ENCODE measurements around the gene MNT. TPM values are rescaled to one million over a fixed set of nuclear protein-coding genes. Genes with fewer than 3 reads are reported as not detected.
"Not testable (repeated sequence)": the region's sequence is repeated elsewhere in the genome, so short reads cannot be mapped to it uniquely, and the experiment has no call there.

Gene MNT
- 14.9 TPM for polyA plus RNA-seq (2012; ENCODE audit: insufficient read depth, insufficient read length)

GRCh38 chr17:2400877-2401425 is at the start of gene MNT:
MNT (minus strand) TSS chr17:2401060; CDS start chr17:2400712, 348 bp downstream.
- DNase-seq (ENCODE audit: low read depth, low spot score), result peak; percentile 86
- H3K4me3 ChIP-seq (ENCODE audit: low read length), result peak within 1 kb of the TSS; percentile 86

GRCh38 chr17:2450016-2450650 is 49.3 kb upstream of the MNT start:
- no peak for DNase-seq (ENCODE audit: low read depth, low spot score)
- no peak overlapping the region for H3K4me3 ChIP-seq (ENCODE audit: low read length)

- DNase-seq (ENCODE audit: low read depth, low spot score), result no peak
- H3K4me3 ChIP-seq (ENCODE audit: low read length), result no peak overlapping the region
Measured at GRCh38 chr17:2449486-2449885, 48.6 kb upstream of the MNT start.

GRCh38 chr17:2447479-2447878 is 46.6 kb upstream of the MNT start:
- DNase-seq (ENCODE audit: low read depth, low spot score), result not testable (repeated sequence)

GRCh38 chr17:2445638-2446037 is 44.8 kb upstream of the MNT start:
- no peak overlapping the region for H3K4me3 ChIP-seq (ENCODE audit: low read length)
- no peak for DNase-seq (ENCODE audit: low read depth, low spot score)

More at GRCh38 chr17:2447479-2447878, 46.6 kb upstream of the MNT start:
- H3K4me3 ChIP-seq (ENCODE audit: low read length), result not testable (repeated sequence)

- no peak overlapping the region for H3K4me3 ChIP-seq (ENCODE audit: low read length)
- no peak for DNase-seq (ENCODE audit: low read depth, low spot score)
Measured at GRCh38 chr17:2444382-2444781, 43.5 kb upstream of the MNT start.

- no peak for DNase-seq (ENCODE audit: low read depth, low spot score)
- no peak overlapping the region for H3K4me3 ChIP-seq (ENCODE audit: low read length)
Measured at GRCh38 chr17:2442166-2442565, 41.3 kb upstream of the MNT start.

GRCh38 chr17:2440930-2441329 is 40.1 kb upstream of the MNT start:
- no peak for DNase-seq (ENCODE audit: low read depth, low spot score)
- no peak overlapping the region for H3K4me3 ChIP-seq (ENCODE audit: low read length)

- not testable (repeated sequence) for DNase-seq (ENCODE audit: low read depth, low spot score); H3K4me3 ChIP-seq (ENCODE audit: low read length)
Measured at GRCh38 chr17:2439997-2440396, 39.1 kb upstream of the MNT start.

GRCh38 chr17:2438823-2439222 is 38.0 kb upstream of the MNT start:
- DNase-seq (ENCODE audit: low read depth, low spot score), result no peak
- no peak overlapping the region for H3K4me3 ChIP-seq (ENCODE audit: low read length)

GRCh38 chr17:2436316-2436905 is 35.6 kb upstream of the MNT start:
- no peak overlapping the region for H3K4me3 ChIP-seq (ENCODE audit: low read length)
- no peak for DNase-seq (ENCODE audit: low read depth, low spot score)

GRCh38 chr17:2435862-2436261 is 35.0 kb upstream of the MNT start:
- H3K4me3 ChIP-seq (ENCODE audit: low read length), result no peak overlapping the region

GRCh38 chr17:2435181-2435741 is 34.4 kb upstream of the MNT start:
- no peak overlapping the region for H3K4me3 ChIP-seq (ENCODE audit: low read length)
- DNase-seq (ENCODE audit: low read depth, low spot score), result no peak

More at GRCh38 chr17:2435862-2436261, 35.0 kb upstream of the MNT start:
- no peak for DNase-seq (ENCODE audit: low read depth, low spot score)

GRCh38 chr17:2433696-2434095 is 32.8 kb upstream of the MNT start:
- no peak overlapping the region for H3K4me3 ChIP-seq (ENCODE audit: low read length)
- no peak for DNase-seq (ENCODE audit: low read depth, low spot score)

- no peak for DNase-seq (ENCODE audit: low read depth, low spot score)
- no peak overlapping the region for H3K4me3 ChIP-seq (ENCODE audit: low read length)
Measured at GRCh38 chr17:2427910-2428309, 27.1 kb upstream of the MNT start.

GRCh38 chr17:2427215-2427614 is 26.4 kb upstream of the MNT start:
- DNase-seq (ENCODE audit: low read depth, low spot score), result no peak
- H3K4me3 ChIP-seq (ENCODE audit: low read length), result no peak overlapping the region

GRCh38 chr17:2423271-2423670 is 22.4 kb upstream of the MNT start:
- no peak overlapping the region for H3K4me3 ChIP-seq (ENCODE audit: low read length)
- no peak for DNase-seq (ENCODE audit: low read depth, low spot score)

- no peak overlapping the region for H3K4me3 ChIP-seq (ENCODE audit: low read length)
- DNase-seq (ENCODE audit: low read depth, low spot score), result no peak
Measured at GRCh38 chr17:2421315-2422147, 20.7 kb upstream of the MNT start.

- H3K4me3 ChIP-seq (ENCODE audit: low read length), result no peak overlapping the region
- DNase-seq (ENCODE audit: low read depth, low spot score), result no peak
Measured at GRCh38 chr17:2420176-2420575, 19.3 kb upstream of the MNT start.

GRCh38 chr17:2419486-2419885 is 18.6 kb upstream of the MNT start:
- H3K4me3 ChIP-seq (ENCODE audit: low read length), result no peak overlapping the region
- DNase-seq (ENCODE audit: low read depth, low spot score), result no peak

All from Jurkat, Clone E6-1 (cell line).